ENCODE data around the gene RALGDS. TPM values are rescaled to one million over a fixed set of nuclear protein-coding genes. Genes with fewer than 3 reads are reported as not detected.

RALGDS gene
- total and polyA plus RNA-seq, 9 of the 15 experiments (the other 6 are each of a cell fraction or from before 2014, with no cell fraction given) = 0.75 to 43.3 (median 27.1) TPM

DNA sequence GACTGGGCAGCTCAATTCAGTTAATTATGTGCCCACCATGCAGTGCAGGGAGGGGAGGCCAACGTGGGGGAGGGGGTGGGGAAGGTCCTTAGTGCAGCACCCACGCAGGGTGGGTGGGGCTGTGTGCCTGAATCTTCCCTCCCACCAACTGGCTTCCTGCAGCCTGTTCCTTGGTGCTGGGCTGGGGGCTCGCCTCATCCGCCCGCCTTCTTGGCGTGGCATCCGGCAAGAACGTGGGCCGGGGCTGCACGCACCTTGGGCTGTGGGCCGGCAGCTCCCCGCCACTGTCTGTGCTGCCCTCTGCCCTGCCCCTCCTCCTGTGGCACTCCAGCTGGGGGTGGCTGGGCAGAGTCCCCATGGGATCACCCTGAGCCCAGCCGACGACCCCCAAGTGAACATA lies 19.6 kb upstream of the RALGDS start:
- no peak for FAIRE-seq
- Histone ChIP-seq H3K4me3 (no peak overlapping the region), H4K20me1 (replicated peaks; ENCODE audit: control insufficient read depth, insufficient read depth, low read length) (peaks cover 20% of the 10 kb centered on the region; the same call in 1 of the 2 replicates), H3K9me3 (replicated peaks; ENCODE audit: control insufficient read depth, insufficient read depth, low read depth, low read length) (no peaks in the 10 kb centered on the region), H3K9me1 (ENCODE audit: control insufficient read depth, insufficient read depth, low read length) (peaks cover 9% of the 10 kb centered on the region), H3K9ac (ENCODE audit: insufficient read depth in 1 of 2, low read depth in 2 of 2, low read length in 2 of 2) (peak overlapping the region in 1 of 2 experiments; percentile 70; a peak in 3 of 4 replicates), H3K79me2 (ENCODE audit: control insufficient read depth, insufficient read depth, low read length) (peaks cover 94% of the 10 kb centered on the region), H3K4me1 (replicated peaks in 1 of 2; ENCODE audit: control insufficient read depth in 2 of 2, insufficient read depth in 2 of 2, low read length in 2 of 2) (peaks cover 81 to 87% of the 10 kb centered on the region in 2 experiments), H3K27me3 (ENCODE audit: control insufficient read depth in 2 of 2, insufficient read depth in 2 of 2, low read length in 2 of 2) (no peaks in the 10 kb centered on the region), H2AFZ (ENCODE audit: low read depth, low read length) (no peak overlapping the region), H3K27ac (ENCODE audit: extremely low read depth, low read depth, low read length) (peak overlapping the region; percentile 45; the same call in 1 of the 3 replicates), H3K36me3 (ENCODE audit: control insufficient read depth, insufficient read depth, low read length) (peaks cover 24% of the 10 kb centered on the region; the same call in 1 of the 3 replicates), H3K4me2 (ENCODE audit: insufficient read depth, low read length) (no peak overlapping the region)
- ChIA-PET CTCF (ENCODE audit: low intra/inter-chr PET ratio) (no interaction called here), POLR2A (interaction anchor here (0.6 kb wide), 1 partner anchor 23 kb away, joined by 3 read pairs; no protein-coding TSS in a partner anchor)
- no TSS peak for BruUV-seq (replicated peaks)
- in situ Hi-C loops (cut with MboI) = no loop called here
- 74% methylated on average over 6 of the region's 14 CpGs for WGBS (ENCODE audit: insufficient coverage, low coverage, missing lambda C conversion rate)
- 0 out of 2 replicates have a peak, but pooled peaks have one; percentile 29 for TF ChIP-seq HNRNPL (IDR thresholded peaks at IDR 0.05; ENCODE audit: low read depth, low read length)
- TF ChIP-seq EGR1 (conservative IDR thresholded peaks at IDR 0.05) = peak; percentile 64
- TF ChIP-seq POLR2G (IDR thresholded peaks at IDR 0.05; ENCODE audit: low read depth, low read length) = 0 out of 2 replicates have a peak, but pooled peaks have one; percentile 16
- TF ChIP-seq MIER1 (IDR thresholded peaks at IDR 0.05; ENCODE audit: low read depth) = no peak
- TF ChIP-seq, protein P1, sequence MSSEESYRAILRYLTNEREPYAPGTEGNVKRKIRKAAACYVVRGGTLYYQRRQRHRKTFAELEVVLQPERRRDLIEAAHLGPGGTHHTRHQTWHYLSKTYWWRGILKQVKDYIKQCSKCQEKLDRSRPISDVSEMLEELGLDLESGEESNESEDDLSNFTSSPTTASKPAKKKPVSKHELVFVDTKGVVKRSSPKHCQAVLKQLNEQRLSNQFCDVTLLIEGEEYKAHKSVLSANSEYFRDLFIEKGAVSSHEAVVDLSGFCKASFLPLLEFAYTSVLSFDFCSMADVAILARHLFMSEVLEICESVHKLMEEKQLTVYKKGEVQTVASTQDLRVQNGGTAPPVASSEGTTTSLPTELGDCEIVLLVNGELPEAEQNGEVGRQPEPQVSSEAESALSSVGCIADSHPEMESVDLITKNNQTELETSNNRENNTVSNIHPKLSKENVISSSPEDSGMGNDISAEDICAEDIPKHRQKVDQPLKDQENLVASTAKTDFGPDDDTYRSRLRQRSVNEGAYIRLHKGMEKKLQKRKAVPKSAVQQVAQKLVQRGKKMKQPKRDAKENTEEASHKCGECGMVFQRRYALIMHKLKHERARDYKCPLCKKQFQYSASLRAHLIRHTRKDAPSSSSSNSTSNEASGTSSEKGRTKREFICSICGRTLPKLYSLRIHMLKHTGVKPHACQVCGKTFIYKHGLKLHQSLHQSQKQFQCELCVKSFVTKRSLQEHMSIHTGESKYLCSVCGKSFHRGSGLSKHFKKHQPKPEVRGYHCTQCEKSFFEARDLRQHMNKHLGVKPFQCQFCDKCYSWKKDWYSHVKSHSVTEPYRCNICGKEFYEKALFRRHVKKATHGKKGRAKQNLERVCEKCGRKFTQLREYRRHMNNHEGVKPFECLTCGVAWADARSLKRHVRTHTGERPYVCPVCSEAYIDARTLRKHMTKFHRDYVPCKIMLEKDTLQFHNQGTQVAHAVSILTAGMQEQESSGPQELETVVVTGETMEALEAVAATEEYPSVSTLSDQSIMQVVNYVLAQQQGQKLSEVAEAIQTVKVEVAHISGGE (CRISPR knock-in tag; IDR thresholded peaks at IDR 0.05) = 0 out of 6 replicates have a peak, but pooled peaks of 1 of the 3 experiments have one; percentile 41
- peak; percentile 25; the same call in 1 of the 2 replicates for TF ChIP-seq RBFOX2 (IDR thresholded peaks at IDR 0.05; ENCODE audit: low read depth, low read length)
- intact Hi-C loops (cut with micrococcal nuclease) = no loop called here
- no peak for ATAC-seq
- DNase-seq (ENCODE audit: extremely low read depth in 1 of 4, low spot score in 3 of 4) = no peak
